Stimulated activated CD4-positive, alpha-beta T cell treated with anti-CD3 and anti-CD28 coated beads, Interleukin-2, amount 100 ng/mL, for 24 hours (primary cell): ENCODE results near the gene SMC2.

Source experiments
- DNase-seq, 2 donors: peaks; one replicate each; pipeline ENCODE4 v3.0.0-alpha.2; 2020

Gene SMC2

GRCh38 chr9:104093647-104094533 is at the start of gene SMC2:
SMC2 (plus strand) TSS chr9:104094309; CDS start chr9:104095385, 1,076 bp downstream.
- DNase-seq = peak; percentile 94

- no peak for DNase-seq
Observed at GRCh38 chr9:104068546-104068945, 25.6 kb upstream of the SMC2 start.

- no peak for DNase-seq
Observed at GRCh38 chr9:104069288-104069687, 24.8 kb upstream of the SMC2 start.

- DNase-seq = no peak
Observed at GRCh38 chr9:104071589-104071988, 22.5 kb upstream of the SMC2 start.

- DNase-seq = no peak
Observed at GRCh38 chr9:104073098-104073769, 20.9 kb upstream of the SMC2 start.

GRCh38 chr9:104073770-104074133 is 20.4 kb upstream of the SMC2 start:
- no peak for DNase-seq

GRCh38 chr9:104074876-104075275 is 19.2 kb upstream of the SMC2 start:
- DNase-seq = no peak

GRCh38 chr9:104075801-104076753 is 18.0 kb upstream of the SMC2 start:
- DNase-seq = no peak

GRCh38 chr9:104078596-104078995 is 15.5 kb upstream of the SMC2 start:
- DNase-seq = no peak

GRCh38 chr9:104080983-104081382 is 13.1 kb upstream of the SMC2 start:
- DNase-seq = no peak

GRCh38 chr9:104082168-104082567 is 11.9 kb upstream of the SMC2 start:
- DNase-seq = no peak

GRCh38 chr9:104085525-104085924 is 8.6 kb upstream of the SMC2 start:
- no peak for DNase-seq

GRCh38 chr9:104087894-104088293 is 6.2 kb upstream of the SMC2 start:
- no peak for DNase-seq

GRCh38 chr9:104088416-104088815 is 5.7 kb upstream of the SMC2 start:
- DNase-seq = no peak

GRCh38 chr9:104090578-104090977 is 3.5 kb upstream of the SMC2 start:
- DNase-seq = no peak

- no peak for DNase-seq
Observed at GRCh38 chr9:104091116-104091515, 3.0 kb upstream of the SMC2 start.

GRCh38 chr9:104091708-104092107 is 2.4 kb upstream of the SMC2 start:
- no peak for DNase-seq

GRCh38 chr9:104092192-104092591 is 1.9 kb upstream of the SMC2 start:
- DNase-seq = no peak

- no peak for DNase-seq
Observed at GRCh38 chr9:104092875-104093600, 1.1 kb upstream of the SMC2 start.

GRCh38 chr9:104094534-104095015 is 466 bp downstream of the SMC2 start:
- no peak for DNase-seq

GRCh38 chr9:104099630-104100029 is 5.5 kb downstream of the SMC2 start:
- DNase-seq = no peak

- no peak for DNase-seq
Observed at GRCh38 chr9:104104360-104104759, 10.3 kb downstream of the SMC2 start.
